Ascending aorta (tissue), 2 donors: ENCODE data around the gene LHFPL3. TPM values are rescaled to one million over a fixed set of nuclear protein-coding genes. Genes with fewer than 3 reads are reported as not detected.

Experiments used
- DNase-seq, 2 donors: peaks; one replicate each; pipeline ENCODE4 v3.0.0-alpha.2; 2019; ENCODE audit warnings: low spot score in 2 of 2
- H3K27ac ChIP-seq, 2 donors: fragments of 200-600 bp; sonication (generic); one replicate each; pipeline ENCODE4 v1.5.1; 2016 to 2017; ENCODE audit warnings: mild to moderate bottlenecking in 1 of 2
- H3K27me3 ChIP-seq: fragments of 200-600 bp; sonication (generic); one replicate; pipeline ENCODE4 v1.5.1; 2017
- H3K36me3 ChIP-seq, 2 donors: fragments of 200-600 bp; sonication (generic); one replicate each; pipeline ENCODE4 v1.5.1; 2016
- H3K4me1 ChIP-seq, 2 donors: fragments of 200-600 bp; sonication (generic); one replicate each; pipeline ENCODE4 v1.5.1; 2016 to 2017; ENCODE audit warnings: mild to moderate bottlenecking in 1 of 2
- H3K4me3 ChIP-seq, 2 donors: fragments of 200-600 bp; sonication (generic); one replicate each; pipeline ENCODE4 v1.5.1; 2016 to 2017; ENCODE audit warnings: mild to moderate bottlenecking in 1 of 2
- H3K9me3 ChIP-seq, 2 donors: fragments of 200-600 bp; sonication (generic); one replicate each; pipeline ENCODE4 v1.5.1; 2016
- CTCF ChIP-seq, 3 experiments: fragments of 200-600 bp in 2 of 3; fragments of 450-650 bp in 1 of 3; sonication (generic) in 2 of 3; IDR thresholded peaks; one replicate each; pipeline ENCODE4 v1.5.1; 2016 to 2019; ENCODE audit warnings: antibody characterized with exemption in 3 of 3, mild to moderate bottlenecking in 1 of 3, moderate library complexity in 1 of 3
- intact Hi-C: fragments of 100-400 bp; cut with DNase I; formaldehyde crosslinking; loops from one replicate; pipeline ENCODE4 v1.15.1; 2023
- total RNA-seq: library from RNA; depleted of rRNA; stranded (reverse); fragments of >200 nt; gene quantifications from one replicate; pipeline ENCODE4 v1.1.0, GENCODE V29; 2016

Gene LHFPL3
- total RNA-seq, 1 donor from 2014 or later = not detected

GRCh38 chr7:104655592-104655991 lies 327.2 kb downstream of the LHFPL3 start:
- no peaks in the 10 kb centered on the region for H3K4me1 ChIP-seq
- intact Hi-C loops = no loop called here
- no peaks in the 10 kb centered on the region for H3K36me3 ChIP-seq
- DNase-seq = no peak
- H3K27me3 ChIP-seq = no peaks in the 10 kb centered on the region
- no peaks in the 10 kb centered on the region for H3K9me3 ChIP-seq
- TF ChIP-seq CTCF (IDR thresholded peaks at IDR 0.05) = no peak
- H3K27ac ChIP-seq = no peak overlapping the region
- H3K4me3 ChIP-seq = no peak overlapping the region

DNA sequence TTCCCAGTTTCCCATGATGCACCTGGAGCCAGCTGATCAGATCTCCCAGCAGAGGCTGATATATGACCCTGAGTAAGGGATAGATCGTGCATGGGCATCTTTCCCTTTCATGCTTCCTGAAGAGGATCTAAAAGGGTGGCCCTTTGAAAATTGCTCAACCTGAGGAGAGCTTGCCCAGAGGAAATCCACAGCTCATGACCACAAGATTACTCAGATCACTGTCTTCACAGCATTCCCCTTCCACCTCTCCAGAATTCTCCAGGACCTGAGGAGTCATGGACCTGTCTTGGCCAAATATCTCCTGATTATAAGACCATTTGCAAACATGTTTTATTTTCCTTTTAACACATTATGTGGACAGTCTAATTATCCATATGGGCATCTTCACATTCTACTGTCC lies 328.1 kb downstream of the LHFPL3 start:
- intact Hi-C loops = no loop called here
- no peaks in the 10 kb centered on the region for H3K36me3 ChIP-seq
- H3K27ac ChIP-seq = no peak overlapping the region
- H3K9me3 ChIP-seq = no peaks in the 10 kb centered on the region
- DNase-seq = no peak
- H3K4me3 ChIP-seq = no peak overlapping the region
- H3K27me3 ChIP-seq = no peaks in the 10 kb centered on the region
- H3K4me1 ChIP-seq = no peaks in the 10 kb centered on the region
- no peak for TF ChIP-seq CTCF (IDR thresholded peaks at IDR 0.05)

GRCh38 chr7:104657134-104657533 lies 328.7 kb downstream of the LHFPL3 start:
- Histone ChIP-seq H3K4me1 (no peaks in the 10 kb centered on the region), H3K36me3 (no peaks in the 10 kb centered on the region), H3K27ac (no peak overlapping the region), H3K27me3 (no peaks in the 10 kb centered on the region), H3K4me3 (no peak overlapping the region), H3K9me3 (no peaks in the 10 kb centered on the region)
- intact Hi-C loops = no loop called here
- DNase-seq = no peak
- TF ChIP-seq CTCF (IDR thresholded peaks at IDR 0.05) = no peak

- Histone ChIP-seq H3K27me3 (no peaks in the 10 kb centered on the region), H3K4me3 (no peak overlapping the region), H3K27ac (no peak overlapping the region), H3K36me3 (no peaks in the 10 kb centered on the region), H3K4me1 (no peaks in the 10 kb centered on the region), H3K9me3 (no peaks in the 10 kb centered on the region)
- intact Hi-C loops = no loop called here
- no peak for TF ChIP-seq CTCF (IDR thresholded peaks at IDR 0.05)
- no peak for DNase-seq
These were observed 333.2 kb downstream of the LHFPL3 start for GRCh38 chr7:104661575-104661974.

- Histone ChIP-seq H3K27me3 (no peaks in the 10 kb centered on the region), H3K36me3 (no peaks in the 10 kb centered on the region), H3K9me3 (no peaks in the 10 kb centered on the region), H3K27ac (no peak overlapping the region), H3K4me1 (no peaks in the 10 kb centered on the region), H3K4me3 (no peak overlapping the region)
- no peak for DNase-seq
- intact Hi-C loops = no loop called here
- no peak for TF ChIP-seq CTCF (IDR thresholded peaks at IDR 0.05)
These were observed 336.2 kb downstream of the LHFPL3 start for GRCh38 chr7:104664648-104665047.

GRCh38 chr7:104677587-104677986 lies 349.2 kb downstream of the LHFPL3 start:
- H3K27me3 ChIP-seq = no peaks in the 10 kb centered on the region
- no peaks in the 10 kb centered on the region for H3K9me3 ChIP-seq
- H3K4me1 ChIP-seq = no peaks in the 10 kb centered on the region
- no peaks in the 10 kb centered on the region for H3K36me3 ChIP-seq
- intact Hi-C loops = no loop called here
- TF ChIP-seq CTCF (IDR thresholded peaks at IDR 0.05) = no peak
- no peak overlapping the region for H3K4me3 ChIP-seq
- no peak overlapping the region for H3K27ac ChIP-seq
- DNase-seq = no peak
